ENCODE results near the gene PTPRO.
A peak's percentile ranks its signal among the peaks of the same experiment; 100 is the strongest.

The PTPRO gene

DNA sequence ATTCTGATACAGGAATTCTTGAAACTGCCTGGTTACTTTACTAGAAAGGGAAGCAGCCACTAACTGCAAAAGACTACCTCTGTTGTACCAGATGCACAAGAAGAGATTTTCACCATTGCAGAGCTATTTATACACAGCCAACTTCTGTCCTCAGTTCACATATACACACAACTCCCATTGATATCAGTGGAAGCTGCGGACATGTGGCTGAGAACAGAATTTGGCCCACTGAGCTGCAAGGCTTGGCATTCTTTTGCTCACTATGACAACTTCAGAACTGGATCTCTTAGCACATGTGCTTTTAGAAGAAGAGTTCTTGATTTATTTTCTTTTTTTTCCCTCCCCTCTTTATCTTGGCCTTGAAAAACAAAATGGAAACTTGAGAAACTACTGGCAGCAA is 28.3 kb downstream of the PTPRO start:
- DNase-seq (ENCODE audit: low spot score), result no peak

DNA sequence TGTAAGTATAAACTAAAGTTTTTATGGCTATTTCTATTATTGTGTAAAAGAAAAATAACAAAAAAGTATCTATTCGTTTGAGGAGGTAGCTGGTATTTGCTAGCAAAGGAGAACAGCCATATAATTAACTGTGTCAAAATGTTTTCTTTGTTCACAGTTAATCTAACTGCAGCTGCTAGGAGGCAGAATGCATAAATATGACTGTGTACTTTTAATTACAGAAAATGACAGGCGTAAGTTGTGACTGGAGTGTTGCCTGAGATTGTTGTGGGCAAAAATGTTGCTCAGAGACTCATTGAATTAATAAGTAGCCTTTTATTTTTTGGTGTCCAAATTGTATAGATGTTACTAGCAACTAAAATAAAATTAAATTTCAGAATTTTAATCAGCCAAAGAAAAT is 33.5 kb downstream of the PTPRO start:
- no peak for DNase-seq (ENCODE audit: low spot score)

DNA sequence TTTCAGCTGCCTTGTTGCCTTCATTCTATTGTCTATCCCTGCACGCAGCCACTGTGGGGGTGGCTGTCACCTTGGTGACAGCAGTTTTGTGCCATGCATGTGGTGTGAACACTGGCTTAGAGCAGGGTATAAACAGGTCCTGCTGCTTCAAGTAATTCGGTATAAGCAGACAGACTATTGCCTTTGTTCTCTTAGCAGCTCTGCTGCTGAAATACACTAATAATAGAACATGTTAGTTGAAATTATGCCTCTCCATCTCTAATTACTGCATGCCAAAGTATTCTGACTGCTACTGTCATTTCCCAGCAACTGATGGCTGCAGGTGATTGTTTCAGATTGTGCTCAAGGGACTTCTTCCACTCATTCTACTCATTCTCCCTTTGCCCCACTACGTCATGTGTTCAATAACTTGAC is 34.6 kb downstream of the PTPRO start:
- no peak for DNase-seq (ENCODE audit: low spot score)

DNA sequence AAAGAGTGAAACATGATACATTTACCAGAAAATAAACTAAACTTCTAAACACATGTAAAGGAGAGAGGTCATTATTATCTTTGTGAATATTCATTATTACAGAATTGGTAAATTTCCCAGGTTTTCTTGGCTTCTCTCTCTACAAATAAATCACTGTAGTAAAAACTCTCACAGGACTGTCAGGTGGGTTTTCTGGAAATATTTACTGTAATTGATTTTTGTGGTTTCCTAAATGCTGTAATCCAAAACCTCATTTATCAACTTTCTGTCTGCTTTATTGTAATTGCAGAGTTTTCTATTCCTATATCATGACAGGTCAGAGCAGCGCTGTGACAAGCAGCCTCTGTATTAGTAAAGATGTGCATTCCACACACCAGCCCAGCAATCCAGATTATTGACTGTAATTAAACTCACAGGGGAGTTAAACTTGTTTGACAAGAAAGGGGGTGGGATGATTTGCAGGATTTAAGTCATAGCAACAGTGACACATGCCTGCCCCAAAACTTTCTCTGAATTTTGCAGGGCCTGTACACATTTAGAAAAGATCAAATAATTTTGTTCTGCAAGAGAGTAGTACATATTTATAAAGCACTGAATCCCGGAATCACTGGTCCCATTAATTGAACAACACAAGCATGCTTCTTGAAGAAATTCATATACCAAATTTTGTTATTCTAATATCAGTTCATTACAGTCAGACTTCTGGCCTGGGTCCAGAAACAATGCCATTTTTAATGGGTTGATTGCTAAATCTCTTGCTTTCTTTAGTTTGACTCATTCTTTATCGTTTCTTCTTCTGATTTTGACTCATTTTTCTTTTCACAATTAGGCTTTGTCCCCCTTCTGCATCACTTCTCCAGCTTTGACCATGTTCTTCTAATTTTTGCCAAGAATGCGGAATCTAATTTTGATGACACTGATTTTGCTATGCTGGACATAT is 42.2 kb downstream of the PTPRO start:
- no peak for DNase-seq (ENCODE audit: low spot score)

DNA sequence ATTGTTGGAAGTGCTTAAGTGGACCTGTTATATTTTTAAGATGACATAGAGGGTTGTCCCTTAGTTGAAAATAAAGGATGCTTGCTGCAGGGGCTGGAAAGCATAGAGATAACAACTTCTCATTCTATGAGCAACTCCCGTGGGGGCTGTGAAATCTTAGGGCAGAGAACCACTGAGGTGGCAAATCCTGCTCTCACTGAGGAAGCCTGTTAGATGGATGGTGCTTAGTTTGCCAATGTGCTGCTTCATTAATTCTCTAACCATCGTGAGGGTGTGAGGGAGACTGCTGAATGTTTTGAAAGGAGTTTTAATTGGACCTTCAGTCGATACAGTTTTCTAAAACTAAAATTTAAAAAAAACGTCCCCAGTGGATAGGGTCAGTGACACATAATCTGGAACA is 46.5 kb downstream of the PTPRO start:
- DNase-seq (ENCODE audit: low spot score), result no peak

DNA sequence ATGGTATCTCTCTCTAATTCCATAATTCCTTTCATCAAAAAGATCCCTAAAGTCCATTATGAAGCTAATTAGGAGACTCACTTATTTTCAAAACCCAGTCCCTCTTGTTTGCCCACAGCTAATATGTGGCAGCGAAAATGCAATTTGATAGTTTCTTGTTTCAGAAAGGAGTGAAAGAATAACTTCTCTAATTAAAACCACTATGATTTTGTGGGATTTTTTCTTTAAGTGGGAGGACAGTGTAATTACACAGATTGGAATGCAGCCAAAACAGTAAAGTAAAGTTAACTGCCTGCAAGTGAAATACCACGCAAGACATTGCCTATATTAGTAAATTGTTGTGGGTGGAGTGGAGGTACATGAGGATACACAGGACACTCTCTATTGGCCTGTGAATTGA is 50.0 kb downstream of the PTPRO start:
- no peak for DNase-seq (ENCODE audit: low spot score)

DNA sequence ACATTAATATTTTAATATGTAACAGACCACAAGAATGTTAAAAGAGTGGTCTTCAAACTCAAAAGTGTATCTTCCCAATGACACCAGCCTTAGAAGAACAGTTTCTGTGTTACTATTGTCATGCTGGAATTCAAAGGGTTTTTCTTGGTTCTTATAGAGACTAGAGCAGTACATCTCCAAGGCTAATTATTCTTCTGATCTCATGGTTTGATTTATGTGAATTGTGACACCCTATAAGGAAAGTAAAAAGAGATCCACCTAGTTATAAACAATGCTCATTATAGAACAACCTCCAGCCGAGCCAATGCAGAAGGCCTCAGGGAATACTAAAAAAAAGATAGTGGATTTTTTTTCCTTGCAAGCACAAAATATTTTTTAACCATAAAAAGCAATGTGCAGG is 65.5 kb downstream of the PTPRO start:
- no peak for DNase-seq (ENCODE audit: low spot score)

DNA sequence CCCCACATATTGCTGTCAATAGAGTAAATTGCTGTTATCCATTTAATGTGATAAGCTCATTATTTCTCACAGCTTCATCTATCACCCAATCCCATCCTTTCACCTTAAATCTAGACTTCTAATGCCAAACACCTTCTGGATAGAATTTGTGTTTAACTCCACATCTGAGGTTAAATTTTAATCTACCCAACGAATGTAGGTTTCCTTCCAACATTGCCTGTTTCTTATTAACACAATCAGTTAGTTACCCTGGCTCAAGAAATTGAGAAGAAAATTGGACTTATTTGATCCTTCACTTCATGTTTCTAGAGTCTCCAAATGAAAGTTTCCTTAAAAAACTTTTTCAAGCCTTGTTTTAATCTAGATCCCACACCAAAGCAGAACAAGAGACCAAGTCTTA is 67.3 kb downstream of the PTPRO start:
- DNase-seq (ENCODE audit: low spot score), result no peak

DNA sequence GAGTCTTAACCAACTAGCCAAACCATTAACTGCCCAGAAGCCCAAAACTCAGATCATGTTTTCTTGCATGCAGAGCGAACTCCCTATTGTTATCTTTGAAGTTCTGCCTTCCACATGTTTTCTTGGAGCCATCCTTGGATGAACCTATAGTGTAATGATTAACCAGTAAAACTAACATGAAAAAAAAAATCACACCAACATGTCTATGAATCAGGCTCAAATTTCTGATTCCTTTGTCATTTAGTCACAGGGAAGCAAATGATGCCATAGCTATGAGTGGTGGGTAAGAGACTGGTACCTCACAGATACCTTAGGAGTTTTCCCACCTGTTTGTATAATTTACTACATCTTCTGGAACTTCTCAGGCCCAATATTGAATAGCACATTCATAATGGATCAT is 70.7 kb downstream of the PTPRO start:
- no peak for DNase-seq (ENCODE audit: low spot score)

DNA sequence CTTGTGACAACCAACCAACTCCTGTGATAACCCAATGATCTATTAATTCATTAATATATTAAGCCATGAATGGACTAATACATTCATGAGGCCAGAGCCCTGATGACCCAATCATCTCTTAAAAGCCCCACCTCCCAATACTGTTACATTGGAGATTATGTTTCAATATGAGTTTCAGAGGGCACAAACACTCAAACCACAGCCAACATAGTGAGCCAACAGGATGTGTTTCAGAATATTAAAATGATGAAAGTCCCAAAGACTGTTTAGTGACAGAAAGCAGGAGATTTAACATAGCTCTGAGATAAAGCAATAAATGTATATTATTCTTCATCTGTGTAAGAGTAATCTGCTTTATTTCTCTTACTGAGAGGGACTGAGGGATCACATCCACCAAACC is 71.7 kb downstream of the PTPRO start:
- peak; percentile 9 for DNase-seq (ENCODE audit: low spot score)

DNA sequence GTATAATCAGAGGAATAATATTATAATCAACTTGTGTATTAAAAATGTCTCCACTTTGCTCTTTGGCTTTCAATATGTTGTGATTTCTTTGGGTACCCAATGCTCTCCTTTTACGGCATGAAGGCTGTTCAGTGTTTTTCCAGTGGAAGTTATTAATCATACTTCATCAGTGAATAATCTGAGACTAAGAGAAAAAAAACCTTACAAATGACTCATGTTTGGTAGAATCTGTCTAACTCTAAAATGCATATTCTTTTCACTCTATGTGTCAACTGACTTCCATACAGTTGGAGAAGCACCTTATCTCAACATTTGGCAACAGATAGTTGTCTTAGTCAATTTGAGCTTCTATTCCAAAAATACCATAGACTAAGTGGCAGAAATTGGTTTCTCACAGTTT is 82.2 kb downstream of the PTPRO start:
- no peak for DNase-seq (ENCODE audit: low spot score)

DNA sequence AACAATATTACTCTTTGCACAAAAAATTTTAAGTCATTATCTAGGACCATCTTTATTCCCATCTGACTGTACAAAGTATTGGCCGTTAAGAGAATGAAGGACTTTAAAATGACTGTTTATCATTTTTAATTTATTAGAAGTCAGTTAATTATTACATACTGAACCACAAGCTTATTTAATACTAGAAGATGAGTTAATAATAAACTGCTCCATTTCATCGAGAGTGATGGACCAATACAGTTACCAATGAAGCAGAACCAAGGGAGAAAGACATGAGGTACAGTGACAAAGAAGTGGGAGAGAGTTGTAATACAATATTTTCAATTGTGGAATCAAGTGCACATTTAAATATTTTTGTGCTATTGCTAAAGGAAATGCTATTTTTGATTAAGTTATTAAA is 83.3 kb downstream of the PTPRO start:
- no peak for DNase-seq (ENCODE audit: low spot score)

DNA sequence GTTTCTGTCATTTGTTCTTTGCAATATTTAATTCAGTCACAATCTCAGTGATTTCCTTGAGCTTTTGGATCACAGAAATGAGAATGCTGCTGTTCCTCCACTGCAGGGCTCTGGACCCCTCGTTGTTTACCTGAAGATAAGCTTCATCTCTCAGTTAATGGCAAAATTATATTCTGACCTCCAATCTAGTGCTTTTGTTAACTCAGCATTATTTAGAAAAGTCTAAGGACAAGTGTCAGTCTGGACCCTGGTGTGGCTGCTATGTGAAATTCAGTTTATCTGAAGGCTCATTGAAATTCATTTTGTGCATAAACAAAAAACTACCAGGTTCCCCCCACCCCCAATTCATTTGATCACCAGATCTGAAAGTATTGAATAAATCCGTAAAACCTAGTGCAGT is 84.7 kb downstream of the PTPRO start:
- DNase-seq (ENCODE audit: low spot score), result no peak

DNA sequence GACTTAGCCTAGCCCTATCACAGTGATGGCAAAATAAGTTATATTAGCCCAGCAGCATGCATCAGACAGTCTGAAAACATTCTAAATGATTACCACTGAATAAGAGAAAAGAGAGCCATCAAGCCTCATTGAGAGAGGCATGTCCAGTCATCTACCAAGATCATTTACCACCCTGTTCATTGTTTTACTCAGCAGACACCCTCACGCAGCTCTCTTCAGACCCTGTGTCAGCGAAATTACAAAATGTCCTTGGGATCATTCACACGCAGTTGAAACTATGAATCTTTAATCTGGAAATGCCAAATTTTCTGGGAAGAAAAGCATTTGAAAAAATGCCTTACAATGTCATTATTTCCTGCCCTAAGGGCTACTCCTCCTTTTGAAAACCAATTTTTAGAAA is 89.5 kb downstream of the PTPRO start:
- no peak for DNase-seq (ENCODE audit: low spot score)

DNA sequence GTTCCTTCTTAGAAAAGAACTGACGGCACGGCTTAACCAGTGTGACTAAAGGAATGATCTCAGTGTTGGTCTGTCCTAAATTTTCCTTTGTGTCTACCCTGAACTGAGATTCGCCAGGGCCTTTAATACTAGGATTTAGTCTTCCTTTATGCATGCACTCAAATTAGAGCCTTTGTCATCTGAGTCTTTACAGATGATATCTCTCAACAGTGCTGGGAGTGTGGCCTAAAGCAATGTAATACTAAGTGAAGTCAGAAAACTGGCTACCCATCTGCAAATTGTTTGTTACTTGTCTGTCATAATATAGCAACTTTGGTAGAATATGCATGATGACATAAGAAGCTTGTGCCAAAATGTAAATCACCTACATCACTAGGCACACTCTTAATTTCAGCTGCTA is 95.4 kb downstream of the PTPRO start:
- no peak for DNase-seq (ENCODE audit: low spot score)

DNA sequence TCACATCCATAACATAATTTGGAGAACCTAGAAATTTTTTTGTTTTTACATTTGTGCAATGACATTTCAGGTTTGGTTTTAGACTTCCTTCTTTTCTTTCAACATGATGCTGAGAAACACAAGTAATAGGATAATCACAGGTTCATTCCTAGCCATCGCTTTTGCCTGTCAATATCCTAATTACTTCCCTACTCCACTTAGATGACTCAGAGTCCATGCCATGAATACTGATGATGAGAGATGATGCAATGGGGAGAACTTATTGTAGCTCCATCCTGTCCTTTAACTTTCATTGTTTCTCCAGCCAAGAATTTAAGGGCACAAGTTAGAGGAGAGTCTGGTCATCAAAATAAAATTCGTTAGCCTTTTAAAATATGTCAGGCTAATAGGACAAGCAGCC is 101.3 kb downstream of the PTPRO start:
- DNase-seq (ENCODE audit: low spot score), result no peak

DNA sequence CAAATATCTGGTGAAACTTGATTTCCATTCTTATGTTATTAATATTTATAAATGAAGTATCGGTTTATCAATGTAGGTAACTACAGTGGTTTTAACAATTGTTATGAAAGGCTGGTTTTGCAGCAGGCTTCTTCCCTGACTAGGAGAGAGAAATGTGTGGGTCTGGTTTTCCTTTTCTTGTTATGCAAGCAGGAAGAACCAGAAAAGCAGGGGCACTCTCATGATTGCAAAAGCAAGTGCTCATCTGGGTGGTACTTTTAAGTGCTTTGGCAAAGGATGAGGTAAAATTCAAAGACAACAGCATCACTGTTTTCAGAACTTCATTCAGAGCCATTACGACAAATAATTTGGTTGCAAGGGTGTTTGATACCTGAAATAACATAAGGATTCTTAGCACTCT is 105.6 kb downstream of the PTPRO start:
- no peak for DNase-seq (ENCODE audit: low spot score)

DNA sequence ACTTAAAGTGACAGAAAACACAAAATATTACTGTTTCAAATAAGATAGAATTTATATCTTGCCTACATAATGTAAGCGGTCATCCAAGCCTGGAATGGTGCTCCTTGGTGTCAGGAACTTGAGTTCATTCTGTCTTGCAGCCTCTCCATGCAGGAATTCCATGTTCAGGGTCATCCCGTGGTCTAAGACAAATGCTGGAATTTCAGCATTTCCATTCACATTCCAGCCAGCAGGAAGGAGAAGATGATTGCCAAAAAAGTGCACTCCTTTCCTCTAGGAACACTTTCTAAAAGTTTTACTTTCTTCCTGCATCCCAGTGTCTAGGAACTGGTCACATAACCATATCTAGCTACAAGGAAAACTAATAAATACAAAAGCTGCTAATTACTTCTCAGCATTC is 106.3 kb downstream of the PTPRO start:
- DNase-seq (ENCODE audit: low spot score), result no peak

DNA sequence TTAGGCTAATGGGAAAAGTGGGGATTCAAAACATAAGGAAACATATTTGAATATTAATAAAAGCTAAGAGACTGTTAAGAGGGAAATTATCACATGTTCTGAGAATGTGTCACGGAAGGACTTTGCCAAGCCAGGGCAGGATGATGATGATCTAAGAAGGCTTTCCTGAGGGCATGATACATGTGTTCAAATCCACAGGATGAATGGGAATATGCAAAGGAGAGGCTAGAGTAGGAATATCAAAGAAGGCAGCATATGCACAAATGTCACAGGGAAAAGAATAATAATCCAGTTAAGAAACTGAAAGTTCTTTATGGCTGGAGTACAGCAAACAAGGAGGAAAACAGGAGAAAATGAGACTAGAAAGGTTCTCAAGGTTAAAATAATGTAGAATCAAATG is 107.0 kb downstream of the PTPRO start:
- DNase-seq (ENCODE audit: low spot score), result no peak

DNA sequence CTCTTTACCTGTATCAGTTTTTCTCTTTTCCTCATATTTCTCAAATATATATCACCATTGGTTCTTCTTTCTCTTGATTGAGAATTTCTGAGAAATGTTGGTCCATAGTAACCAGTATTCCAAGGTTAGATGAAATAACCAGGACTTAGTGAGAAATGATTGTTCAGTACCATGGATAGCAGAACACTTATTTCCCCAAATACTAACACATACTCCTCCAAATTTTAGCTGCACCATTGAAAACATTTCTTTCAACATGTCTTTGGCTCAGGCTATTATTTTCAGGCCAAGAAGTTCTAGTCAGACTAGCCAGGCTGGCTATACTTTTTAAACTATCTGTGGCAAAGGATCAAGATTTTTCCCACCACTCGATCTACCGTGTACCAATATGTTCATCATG is 113.3 kb downstream of the PTPRO start:
- no peak for DNase-seq (ENCODE audit: low spot score)

DNA sequence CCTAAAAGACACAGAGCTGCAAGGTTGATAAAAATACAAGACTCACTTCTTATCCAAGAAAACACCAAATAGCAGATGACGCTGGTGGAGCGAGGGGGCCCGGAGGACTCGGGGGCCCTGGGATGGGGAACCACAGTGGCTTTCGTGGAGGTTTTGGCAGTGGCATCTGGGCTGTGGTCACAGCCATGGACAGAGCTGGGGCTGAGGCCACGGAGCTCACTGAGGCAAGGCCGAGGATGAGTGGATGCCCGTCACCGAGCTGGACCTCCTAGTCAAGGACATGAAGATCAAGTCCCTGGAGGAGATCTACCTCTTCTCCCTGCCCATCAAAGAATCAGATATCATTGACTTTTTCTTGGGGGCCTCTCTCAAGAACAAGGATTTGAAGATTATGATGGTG is 117.2 kb downstream of the PTPRO start:
- DNase-seq (ENCODE audit: low spot score), result no peak

DNA sequence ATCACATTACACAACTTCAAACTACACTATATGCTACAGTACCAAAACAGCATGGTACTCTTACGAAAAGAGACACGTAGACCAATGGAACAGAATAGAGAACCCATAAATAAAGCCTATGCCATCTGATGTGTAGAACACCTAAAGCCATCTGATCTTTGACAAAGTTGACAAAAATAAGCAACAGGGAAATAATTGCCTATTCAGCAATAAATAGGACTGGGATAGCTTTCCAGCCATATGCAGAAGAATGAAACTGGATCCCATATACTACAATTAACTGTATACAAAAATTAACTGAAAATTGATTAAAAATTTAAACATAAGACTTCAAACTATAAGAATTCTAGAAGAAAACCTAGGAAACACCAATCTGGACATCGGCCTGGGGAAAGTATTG is 120.7 kb downstream of the PTPRO start:
- DNase-seq (ENCODE audit: low spot score), result no peak

DNA sequence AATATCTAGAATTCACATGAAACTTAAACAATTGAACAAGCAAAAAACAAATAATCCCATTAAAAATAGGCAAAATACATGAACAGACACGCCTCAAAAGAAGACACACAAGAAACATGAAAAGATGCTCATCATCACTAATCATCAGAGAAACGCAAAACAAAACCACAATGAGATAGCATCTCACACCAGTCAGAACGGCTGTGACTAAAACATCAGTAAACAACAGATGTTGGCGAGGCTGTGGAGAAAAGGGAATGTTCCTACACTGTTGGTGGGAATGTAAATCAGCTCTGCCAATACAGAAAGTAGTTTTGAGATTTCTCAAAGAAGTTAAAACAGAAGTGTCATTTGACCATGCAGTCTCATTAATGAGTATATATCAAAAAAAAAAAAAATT is 121.3 kb downstream of the PTPRO start:
- DNase-seq (ENCODE audit: low spot score), result no peak

DNA sequence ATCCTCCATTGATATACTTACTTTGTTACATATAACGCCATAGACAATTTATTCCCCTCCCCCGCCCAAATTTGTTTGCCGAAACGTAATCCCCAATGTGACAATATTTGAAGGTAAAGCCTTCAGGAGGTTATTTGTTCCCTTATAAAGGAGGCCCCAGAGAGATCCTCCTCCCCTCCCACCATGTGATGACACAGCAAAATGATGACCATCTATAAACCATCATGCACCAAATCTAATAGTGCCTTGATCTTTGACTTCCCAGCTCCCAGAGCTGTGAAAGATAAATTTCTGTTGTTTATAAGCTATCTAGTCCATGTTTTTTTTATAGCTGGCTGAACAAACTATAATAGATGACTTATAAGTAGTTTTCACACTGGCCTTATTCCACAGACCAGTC is 122.2 kb downstream of the PTPRO start:
- no peak for DNase-seq (ENCODE audit: low spot score)
